HCT116 (cell line): ENCODE measurements around the gene APBB3. TPM values are rescaled to one million over a fixed set of nuclear protein-coding genes. Genes with fewer than 3 reads are reported as not detected.

Source experiments
- ATAC-seq: fragments of 200-7000 bp; cut with Tn5 transposase; 2 replicates; pipeline ENCODE4 v1.9.1; 2020; ENCODE audit warnings: mild to moderate bottlenecking, moderate library complexity
- BruUV-seq: library from RNA; stranded (reverse); fragments of 400-500 nt; replicated peaks from 2 replicates; lab custom pipeline; 2021; lab: Mats Ljungman, UMichigan
- CTCF ChIA-PET: fragments of 300-600 bp; sonication (Branson Sonifier 250); formaldehyde crosslinking; loops from one replicate; lab custom pipeline; 2021; ENCODE audit warnings: antibody characterized with exemption; lab: Charles Lee
- POLR2A ChIA-PET: fragments of 300-600, 350-600 bp; sonication (Branson Sonifier 250); formaldehyde crosslinking; loops from one replicate; lab custom pipeline; 2021; ENCODE audit warnings: antibody characterized with exemption; lab: Charles Lee
- RAD21 ChIA-PET, 2 experiments: fragments of 300-600 bp; sonication (Branson Sonifier 250); formaldehyde crosslinking; loops; one replicate each; lab custom pipeline; 2023; ENCODE audit warnings: low total read pairs in 2 of 2; ENCODE audit not compliant: uncharacterized antibody in 2 of 2, unreplicated experiment in 2 of 2, low non-redundant PET in 1 of 2; lab: Charles Lee
- DNase-seq: peaks from one replicate; pipeline ENCODE4 v3.0.0-alpha.2; 2010; ENCODE audit warnings: low read depth, low spot score
- H2AFZ ChIP-seq: fragments of 200-600 bp; shearing (Covaris generic), sonication (generic); 2 replicates; pipeline ENCODE4 v1.6.1; 2017; ENCODE audit warnings: low read depth, mixed run types, mixed read lengths, antibody characterized with exemption, low read length; ENCODE audit not compliant: poor library complexity, severe bottlenecking
- H3K27ac ChIP-seq: 2 replicates; pipeline ENCODE4 v1.5.1; 2012; ENCODE audit warnings: low read depth, low read length
- H3K27me3 ChIP-seq: fragments of 200-600 bp; sonication (generic); 2 replicates; pipeline ENCODE4 v1.6.1; 2016; ENCODE audit warnings: mixed run types, low read length, mixed read lengths; ENCODE audit not compliant: insufficient read depth
- H3K36me3 ChIP-seq, 2 experiments: fragments of 200-500 bp in 1 of 2; fragments of 200-600 bp in 1 of 2; sonication (Bioruptor generic) in 1 of 2; sonication (generic) in 1 of 2; 2 replicates each; pipeline versions ENCODE4 v1.5.1 to v1.6.1; 2014 to 2016; ENCODE audit warnings: low read length in 2 of 2, inconsistent platforms in 1 of 2, mixed read lengths in 1 of 2, mixed run types in 1 of 2; ENCODE audit not compliant: insufficient read depth in 2 of 2, control insufficient read depth in 1 of 2
- H3K4me1 ChIP-seq, 2 experiments: fragments of 200-600 bp in 1 of 2; sonication (generic) in 1 of 2; 2 replicates each; pipeline versions ENCODE4 v1.5.1 to v1.6.1; 2012 to 2017; ENCODE audit warnings: low read length in 2 of 2, inconsistent platforms in 1 of 2, mild to moderate bottlenecking in 1 of 2, mixed read lengths in 1 of 2, mixed run types in 1 of 2, moderate library complexity in 1 of 2; ENCODE audit not compliant: insufficient read depth in 2 of 2, control insufficient read depth in 1 of 2
- H3K4me2 ChIP-seq: fragments of 200-600 bp; sonication (generic); 2 replicates; pipeline ENCODE4 v1.6.1; 2017; ENCODE audit warnings: mixed run types, low read length, mixed read lengths
- H3K4me3 ChIP-seq, 2 experiments: fragments of 200-600 bp in 1 of 2; sonication (generic) in 1 of 2; replicated peaks in 1 of 2; 2 replicates each; pipeline ENCODE4 v1.5.1; 2011 to 2016; ENCODE audit warnings: low read length in 2 of 2, control low read depth in 1 of 2, low read depth in 1 of 2, mild to moderate bottlenecking in 1 of 2, mixed read lengths in 1 of 2, mixed run types in 1 of 2
- H3K79me2 ChIP-seq: fragments of 200-600 bp; sonication (generic); 2 replicates; pipeline ENCODE4 v1.6.1; 2017; ENCODE audit warnings: mild to moderate bottlenecking, mixed run types, low read length, moderate library complexity, mixed read lengths; ENCODE audit not compliant: insufficient read depth
- H3K9ac ChIP-seq: fragments of 200-600 bp; sonication (generic); 2 replicates; pipeline ENCODE4 v1.6.1; 2016; ENCODE audit warnings: low read length, mixed read lengths
- H3K9me2 ChIP-seq: fragments of 200-600 bp; sonication (generic), shearing (Covaris generic); 2 replicates; pipeline ENCODE4 v1.6.1; 2017; ENCODE audit warnings: mixed run types, mild to moderate bottlenecking, moderate library complexity; ENCODE audit not compliant: insufficient read depth
- H3K9me3 ChIP-seq, 2 experiments: fragments of 200-500 bp in 1 of 2; fragments of 200-600 bp in 1 of 2; sonication (Bioruptor generic) in 1 of 2; sonication (generic) in 1 of 2; 2 replicates each; pipeline ENCODE4 v1.6.1; 2014 to 2017; ENCODE audit warnings: low read length in 2 of 2, mixed read lengths in 2 of 2, inconsistent platforms in 1 of 2, low read depth in 1 of 2, mild to moderate bottlenecking in 1 of 2, mixed run types in 1 of 2, moderate library complexity in 1 of 2; ENCODE audit not compliant: control insufficient read depth in 1 of 2, insufficient read depth in 1 of 2
- H4K20me1 ChIP-seq: fragments of 200-600 bp; sonication (generic), shearing (Covaris generic); 2 replicates; pipeline ENCODE4 v1.6.1; 2017; ENCODE audit warnings: mixed run types, mild to moderate bottlenecking, moderate library complexity; ENCODE audit not compliant: insufficient read depth
- CBX3 ChIP-seq: IDR thresholded peaks from 2 replicates; pipeline ENCODE4 v1.6.1; 2012; ENCODE audit warnings: low read depth
- ELF1 ChIP-seq: IDR thresholded peaks from 2 replicates; pipeline ENCODE4 v1.6.1; 2012; ENCODE audit warnings: low read depth, borderline replicate concordance
- EZH2 ChIP-seq: fragments of 200-600 bp; sonication (generic); IDR thresholded peaks from 2 replicates; pipeline ENCODE4 v1.6.1; 2017; ENCODE audit warnings: antibody characterized with exemption, mixed run types
- POLR2AphosphoS5 ChIP-seq: IDR thresholded peaks from 2 replicates; pipeline ENCODE4 v1.6.1; 2011; ENCODE audit warnings: mild to moderate bottlenecking, low read depth, low read length, moderate library complexity
- RAD21 ChIP-seq: IDR thresholded peaks from 2 replicates; pipeline ENCODE4 v1.6.1; 2012; ENCODE audit warnings: low read depth, mild to moderate bottlenecking
- SIN3A ChIP-seq: IDR thresholded peaks from 2 replicates; pipeline ENCODE4 v1.6.1; 2012; ENCODE audit warnings: low read depth
- SRF ChIP-seq: IDR thresholded peaks from 2 replicates; pipeline ENCODE4 v1.6.1; 2012; ENCODE audit warnings: low read depth
- YY1 ChIP-seq: IDR thresholded peaks from 2 replicates; pipeline ENCODE4 v1.6.1; 2011; ENCODE audit warnings: low read length, low read depth, moderate library complexity, mild to moderate bottlenecking; ENCODE audit not compliant: insufficient replicate concordance; ENCODE audit errors: extremely low read depth
- intact Hi-C: fragments of 100-400 bp; cut with micrococcal nuclease; formaldehyde crosslinking; loops from 2 replicates; pipeline ENCODE4 v1.10.0; 2022
- total RNA-seq: library from RNA; stranded (reverse); gene quantifications from one replicate; pipeline ENCODE4 v1.2.1, GENCODE V29; 2021; ENCODE audit not compliant: unreplicated experiment
- TF ChIP-seq, protein P1 (sequence below), 3 experiments: fragments of 200-600 bp in 1 of 3; sonication (generic) in 1 of 3; IDR thresholded peaks in 2 of 3; conservative IDR thresholded peaks in 1 of 3; 2 replicates each; pipeline ENCODE4 v1.5.1; 2012 to 2017; ENCODE audit warnings: low read depth in 2 of 3, low read length in 2 of 3, antibody characterized with exemption in 1 of 3, borderline replicate concordance in 1 of 3, control low read depth in 1 of 3, mild to moderate bottlenecking in 1 of 3, mixed read lengths in 1 of 3, mixed run types in 1 of 3, moderate library complexity in 1 of 3; ENCODE audit not compliant: insufficient read depth in 1 of 3
- TF ChIP-seq, protein P2 (sequence below): IDR thresholded peaks from 2 replicates; pipeline ENCODE4 v1.6.1; 2012; ENCODE audit warnings: low read depth

APBB3 gene
- total RNA-seq, 1 experiment from 2014 or later, result 28.4 TPM

DNA sequence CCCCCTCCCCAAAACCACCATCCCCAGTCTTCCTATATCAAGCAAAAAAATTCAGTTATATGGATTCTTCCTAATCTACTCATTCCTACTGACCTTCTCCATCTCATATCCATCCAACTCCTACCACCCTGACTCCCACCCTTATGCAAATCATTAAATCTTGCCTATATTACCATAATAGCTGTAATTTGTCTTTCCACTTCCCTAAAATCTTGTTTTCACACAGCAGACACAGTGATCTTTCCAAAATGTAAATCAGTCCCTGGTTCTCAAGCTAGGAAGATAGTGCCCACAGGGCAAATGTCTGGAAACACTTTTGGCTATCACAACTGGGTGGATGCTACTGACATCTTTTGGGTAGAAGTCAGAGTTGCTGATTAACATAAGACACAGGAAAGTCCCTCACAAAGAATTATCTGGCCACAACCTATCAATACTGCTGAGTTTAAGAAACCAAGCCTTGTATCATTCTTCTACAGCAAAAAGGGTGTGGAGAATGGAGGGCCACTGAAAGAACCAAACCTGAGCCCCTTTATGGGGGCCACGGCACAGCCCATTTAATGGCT is 8.6 kb downstream of the APBB3 start:
- RAD21 ChIA-PET, result no interaction called here
- Histone ChIP-seq H3K9me3 (no peaks in the 10 kb centered on the region), H3K9me2 (no peaks in the 10 kb centered on the region), H3K4me3 (peak overlapping the region; percentile 82 to 85), H3K27me3 (no peaks in the 10 kb centered on the region), H3K36me3 (peaks cover 4 to 17% of the 10 kb centered on the region in 2 experiments; a peak in 2 of 4 replicates), H3K4me2 (peak overlapping the region; percentile 76), H3K4me1 (peaks cover 8 to 32% of the 10 kb centered on the region in 2 experiments), H3K9ac (peak overlapping the region; percentile 89), H3K27ac (no peak overlapping the region), H3K79me2 (peaks cover 56% of the 10 kb centered on the region), H2AFZ (no peak overlapping the region), H4K20me1 (no peaks in the 10 kb centered on the region; the same call in 1 of the 2 replicates)
- CTCF ChIA-PET, result no interaction called here
- POLR2A ChIA-PET, result interaction anchor here (0.7 kb wide), 1 partner anchor 53 kb away, joined by 5 read pairs; no protein-coding TSS in a partner anchor
- ATAC-seq (no peak), DNase-seq (no peak)
- TF ChIP-seq EZH2, result no peak
- TF ChIP-seq, protein P1, sequence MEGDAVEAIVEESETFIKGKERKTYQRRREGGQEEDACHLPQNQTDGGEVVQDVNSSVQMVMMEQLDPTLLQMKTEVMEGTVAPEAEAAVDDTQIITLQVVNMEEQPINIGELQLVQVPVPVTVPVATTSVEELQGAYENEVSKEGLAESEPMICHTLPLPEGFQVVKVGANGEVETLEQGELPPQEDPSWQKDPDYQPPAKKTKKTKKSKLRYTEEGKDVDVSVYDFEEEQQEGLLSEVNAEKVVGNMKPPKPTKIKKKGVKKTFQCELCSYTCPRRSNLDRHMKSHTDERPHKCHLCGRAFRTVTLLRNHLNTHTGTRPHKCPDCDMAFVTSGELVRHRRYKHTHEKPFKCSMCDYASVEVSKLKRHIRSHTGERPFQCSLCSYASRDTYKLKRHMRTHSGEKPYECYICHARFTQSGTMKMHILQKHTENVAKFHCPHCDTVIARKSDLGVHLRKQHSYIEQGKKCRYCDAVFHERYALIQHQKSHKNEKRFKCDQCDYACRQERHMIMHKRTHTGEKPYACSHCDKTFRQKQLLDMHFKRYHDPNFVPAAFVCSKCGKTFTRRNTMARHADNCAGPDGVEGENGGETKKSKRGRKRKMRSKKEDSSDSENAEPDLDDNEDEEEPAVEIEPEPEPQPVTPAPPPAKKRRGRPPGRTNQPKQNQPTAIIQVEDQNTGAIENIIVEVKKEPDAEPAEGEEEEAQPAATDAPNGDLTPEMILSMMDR (IDR thresholded peaks at IDR 0.05 in 2 of 3, conservative IDR thresholded peaks at IDR 0.05 in 1 of 3; ENCODE audit: borderline replicate concordance in 1 of 3, insufficient read depth in 1 of 3, low read depth in 2 of 3, low read length in 2 of 3), result no peak
- TF ChIP-seq YY1, result no peak
- no peak for TF ChIP-seq SRF
- no peak for TF ChIP-seq POLR2AphosphoS5
- no peak for TF ChIP-seq ELF1
- TF ChIP-seq, protein P2, sequence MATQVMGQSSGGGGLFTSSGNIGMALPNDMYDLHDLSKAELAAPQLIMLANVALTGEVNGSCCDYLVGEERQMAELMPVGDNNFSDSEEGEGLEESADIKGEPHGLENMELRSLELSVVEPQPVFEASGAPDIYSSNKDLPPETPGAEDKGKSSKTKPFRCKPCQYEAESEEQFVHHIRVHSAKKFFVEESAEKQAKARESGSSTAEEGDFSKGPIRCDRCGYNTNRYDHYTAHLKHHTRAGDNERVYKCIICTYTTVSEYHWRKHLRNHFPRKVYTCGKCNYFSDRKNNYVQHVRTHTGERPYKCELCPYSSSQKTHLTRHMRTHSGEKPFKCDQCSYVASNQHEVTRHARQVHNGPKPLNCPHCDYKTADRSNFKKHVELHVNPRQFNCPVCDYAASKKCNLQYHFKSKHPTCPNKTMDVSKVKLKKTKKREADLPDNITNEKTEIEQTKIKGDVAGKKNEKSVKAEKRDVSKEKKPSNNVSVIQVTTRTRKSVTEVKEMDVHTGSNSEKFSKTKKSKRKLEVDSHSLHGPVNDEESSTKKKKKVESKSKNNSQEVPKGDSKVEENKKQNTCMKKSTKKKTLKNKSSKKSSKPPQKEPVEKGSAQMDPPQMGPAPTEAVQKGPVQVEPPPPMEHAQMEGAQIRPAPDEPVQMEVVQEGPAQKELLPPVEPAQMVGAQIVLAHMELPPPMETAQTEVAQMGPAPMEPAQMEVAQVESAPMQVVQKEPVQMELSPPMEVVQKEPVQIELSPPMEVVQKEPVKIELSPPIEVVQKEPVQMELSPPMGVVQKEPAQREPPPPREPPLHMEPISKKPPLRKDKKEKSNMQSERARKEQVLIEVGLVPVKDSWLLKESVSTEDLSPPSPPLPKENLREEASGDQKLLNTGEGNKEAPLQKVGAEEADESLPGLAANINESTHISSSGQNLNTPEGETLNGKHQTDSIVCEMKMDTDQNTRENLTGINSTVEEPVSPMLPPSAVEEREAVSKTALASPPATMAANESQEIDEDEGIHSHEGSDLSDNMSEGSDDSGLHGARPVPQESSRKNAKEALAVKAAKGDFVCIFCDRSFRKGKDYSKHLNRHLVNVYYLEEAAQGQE, result no peak
- no peak for TF ChIP-seq SIN3A
- TF ChIP-seq CBX3, result no peak
- no peak for TF ChIP-seq RAD21
- intact Hi-C loops, result loop anchor here (5.0 kb wide), 1 partner anchor 156 kb away; no protein-coding TSS in a partner anchor
- no TSS peak for BruUV-seq
